IPS-15b (cell line): ENCODE data around the gene EIF3A.
A peak's percentile ranks its signal among the peaks of the same experiment; 100 is the strongest.
"Not testable (repeated sequence)": the region's sequence is repeated elsewhere in the genome, so short reads cannot be mapped to it uniquely, and the experiment has no call there.

Experiments used
- H3K27me3 ChIP-seq: one replicate; pipeline ENCODE4 v1.6.1; 2013; ENCODE audit warnings: low read length; ENCODE audit not compliant: control insufficient read depth, insufficient read depth
- H3K36me3 ChIP-seq: one replicate; pipeline ENCODE4 v1.6.1; 2013; ENCODE audit warnings: low read length; ENCODE audit not compliant: control insufficient read depth, insufficient read depth
- H3K4me1 ChIP-seq: one replicate; pipeline ENCODE4 v1.6.1; 2013; ENCODE audit warnings: mild to moderate bottlenecking, low read length; ENCODE audit not compliant: control insufficient read depth, insufficient read depth
- H3K4me3 ChIP-seq: one replicate; pipeline ENCODE4 v1.5.1; 2013; ENCODE audit warnings: low read depth, low read length
- H3K9ac ChIP-seq: one replicate; pipeline ENCODE4 v1.6.1; 2013; ENCODE audit warnings: low read depth, mild to moderate bottlenecking, low read length
- H3K9me3 ChIP-seq: one replicate; pipeline ENCODE4 v1.6.1; 2013; ENCODE audit warnings: mild to moderate bottlenecking, low read length; ENCODE audit not compliant: control insufficient read depth, insufficient read depth

Gene EIF3A

DNA sequence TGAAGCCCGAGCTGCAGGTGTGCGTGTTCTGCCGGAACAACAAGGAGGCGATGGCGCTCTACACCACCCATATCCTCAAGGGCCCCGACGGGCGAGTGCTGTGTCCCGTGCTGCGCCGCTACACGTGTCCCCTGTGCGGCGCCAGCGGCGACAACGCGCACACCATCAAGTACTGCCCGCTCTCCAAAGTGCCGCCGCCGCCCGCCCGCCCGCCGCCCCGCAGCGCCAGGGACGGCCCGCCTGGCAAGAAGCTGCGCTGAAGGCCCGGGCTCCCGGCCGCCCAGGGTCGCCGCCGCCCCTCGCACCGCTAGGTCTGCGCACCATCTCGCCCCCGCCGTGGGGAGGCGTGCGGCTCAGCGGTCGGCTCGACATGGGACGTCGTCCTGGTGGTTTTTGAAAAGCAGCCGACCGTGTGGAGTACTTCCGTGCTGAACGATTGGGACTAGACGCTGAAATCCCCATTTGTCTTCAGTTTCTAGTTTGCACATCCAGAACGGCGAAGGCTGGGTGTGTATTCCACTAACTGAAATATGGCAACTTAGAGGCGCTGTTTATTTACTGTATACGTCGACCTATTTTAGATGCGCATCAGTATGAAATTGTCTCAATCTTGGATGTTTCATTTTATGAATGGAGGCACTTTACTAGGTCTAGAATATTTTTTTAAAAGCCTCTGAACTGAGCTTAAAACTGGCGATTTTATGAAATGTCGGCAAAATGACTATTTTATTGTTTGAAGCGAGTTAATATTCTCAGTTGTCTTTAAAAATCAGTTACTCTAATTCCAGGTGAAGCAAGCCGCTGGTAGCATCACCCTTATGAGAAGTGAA lies 50.0 kb downstream of the EIF3A start:
- Histone ChIP-seq H3K9me3 (no peaks in the 10 kb centered on the region), H3K4me3 (peak overlapping the region; percentile 69), H3K4me1 (peaks cover 4% of the 10 kb centered on the region), H3K36me3 (peaks cover 10% of the 10 kb centered on the region), H3K9ac (no peak overlapping the region), H3K27me3 (no peaks in the 10 kb centered on the region)

DNA sequence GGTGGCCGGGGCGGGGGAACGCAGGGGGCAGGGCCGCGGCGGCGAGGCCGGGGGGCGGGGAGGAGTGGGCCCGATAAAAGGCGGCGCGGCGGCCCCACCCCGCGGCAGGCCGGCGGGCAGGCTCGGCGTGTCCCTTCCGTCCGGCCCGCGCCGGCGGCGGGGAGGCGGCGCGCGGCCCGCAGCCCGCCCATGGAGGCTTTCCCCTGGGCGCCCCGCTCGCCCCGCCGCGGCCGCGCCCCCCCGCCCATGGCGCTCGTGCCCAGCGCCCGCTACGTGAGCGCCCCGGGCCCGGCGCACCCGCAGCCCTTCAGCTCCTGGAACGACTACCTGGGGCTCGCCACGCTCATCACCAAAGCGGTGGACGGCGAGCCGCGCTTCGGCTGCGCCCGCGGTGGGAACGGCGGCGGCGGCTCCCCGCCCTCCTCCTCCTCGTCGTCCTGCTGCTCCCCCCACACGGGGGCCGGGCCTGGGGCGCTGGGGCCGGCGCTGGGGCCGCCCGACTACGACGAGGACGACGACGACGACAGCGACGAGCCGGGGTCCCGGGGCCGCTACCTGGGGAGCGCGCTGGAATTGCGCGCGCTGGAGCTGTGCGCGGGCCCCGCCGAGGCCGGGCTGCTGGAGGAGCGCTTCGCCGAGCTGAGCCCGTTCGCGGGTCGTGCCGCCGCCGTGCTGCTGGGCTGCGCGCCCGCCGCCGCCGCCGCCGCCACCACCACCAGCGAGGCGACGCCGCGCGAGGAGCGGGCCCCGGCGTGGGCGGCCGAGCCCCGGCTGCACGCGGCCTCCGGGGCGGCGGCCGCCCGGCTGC lies 50.8 kb downstream of the EIF3A start, which contains the start of gene NANOS1:
Gene NANOS1, plus strand, starts transcription at position 102 of the 808 bp plus-strand sequence. Its CDS starts 88 bp downstream, at position 190.
- Histone ChIP-seq H3K9ac (no peak within 1 kb of the TSS), H3K4me3 (peak within 1 kb of the TSS; percentile 69), H3K9me3 (no peaks in the 10 kb centered on the region), H3K4me1 (peaks cover 4% of the 10 kb centered on the region), H3K27me3 (no peaks in the 10 kb centered on the region), H3K36me3 (peaks cover 10% of the 10 kb centered on the region)

DNA sequence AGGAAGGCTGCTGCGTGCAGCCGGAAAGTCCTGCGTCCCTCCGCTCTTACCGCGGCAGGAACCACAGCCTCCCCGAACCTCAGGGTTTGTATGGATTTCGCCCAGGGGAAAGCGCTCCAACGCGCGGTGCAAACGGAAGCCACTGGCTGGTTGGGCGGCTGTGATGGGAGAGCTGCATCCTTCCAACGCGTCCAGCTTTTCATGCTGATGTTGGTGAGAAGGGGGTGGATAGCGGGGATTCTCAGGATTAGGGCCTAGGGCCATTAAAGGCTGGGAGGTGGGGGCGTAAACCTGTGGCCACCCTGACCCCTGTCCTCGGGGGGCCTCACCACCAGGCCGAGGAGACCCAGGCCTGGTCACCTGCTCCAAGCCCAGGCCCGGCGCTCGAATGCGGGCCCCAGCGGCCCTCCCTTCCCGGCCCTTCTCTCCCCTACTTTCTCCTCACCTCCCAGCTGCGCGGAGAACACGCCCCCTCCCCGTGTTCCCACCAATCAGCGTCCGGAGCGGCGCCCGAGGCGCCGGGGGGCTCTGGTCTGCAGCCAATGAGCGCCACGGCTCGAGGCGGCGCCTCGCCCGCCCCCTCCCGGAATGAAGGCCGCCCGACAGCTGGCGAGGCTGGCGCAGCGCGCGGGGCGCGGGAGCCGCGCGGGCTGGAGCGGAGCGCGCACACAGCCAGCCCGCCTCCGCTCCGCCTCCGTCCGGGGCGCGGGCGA lies 51.6 kb downstream of the EIF3A start:
- peak overlapping the region; percentile 63 for H3K4me3 ChIP-seq
- H3K4me1 ChIP-seq: peaks cover 4% of the 10 kb centered on the region
- H3K9ac ChIP-seq: no peak overlapping the region
- no peaks in the 10 kb centered on the region for H3K9me3 ChIP-seq
- H3K27me3 ChIP-seq: no peaks in the 10 kb centered on the region
- H3K36me3 ChIP-seq: peaks cover 4% of the 10 kb centered on the region

DNA sequence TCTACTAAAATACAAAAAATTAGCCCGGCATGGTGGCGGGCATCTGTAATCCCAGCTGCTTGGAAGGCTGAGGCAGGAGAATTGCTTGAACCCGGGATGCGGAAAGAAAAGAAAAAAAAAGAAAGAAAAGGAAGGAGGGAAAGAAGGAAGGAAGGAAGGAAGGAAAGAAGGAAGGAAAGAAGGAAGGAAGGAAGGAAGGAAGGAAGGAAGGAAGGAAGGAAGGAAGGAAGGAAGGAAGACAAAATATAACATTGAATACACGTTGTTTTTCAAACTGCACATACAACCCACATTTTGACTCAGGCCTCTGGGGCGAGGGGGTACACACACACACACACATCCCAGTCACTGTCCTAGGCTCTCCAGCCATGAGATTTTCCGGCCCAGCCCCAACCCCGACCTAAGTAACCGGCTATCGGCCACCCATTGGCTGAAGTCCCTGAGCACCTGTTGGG lies 52.1 kb downstream of the EIF3A start:
- peak overlapping the region; percentile 63 for H3K4me3 ChIP-seq
- not testable (repeated sequence) for H3K36me3 ChIP-seq, H3K9me3 ChIP-seq, H3K9ac ChIP-seq, H3K27me3 ChIP-seq, H3K4me1 ChIP-seq

DNA sequence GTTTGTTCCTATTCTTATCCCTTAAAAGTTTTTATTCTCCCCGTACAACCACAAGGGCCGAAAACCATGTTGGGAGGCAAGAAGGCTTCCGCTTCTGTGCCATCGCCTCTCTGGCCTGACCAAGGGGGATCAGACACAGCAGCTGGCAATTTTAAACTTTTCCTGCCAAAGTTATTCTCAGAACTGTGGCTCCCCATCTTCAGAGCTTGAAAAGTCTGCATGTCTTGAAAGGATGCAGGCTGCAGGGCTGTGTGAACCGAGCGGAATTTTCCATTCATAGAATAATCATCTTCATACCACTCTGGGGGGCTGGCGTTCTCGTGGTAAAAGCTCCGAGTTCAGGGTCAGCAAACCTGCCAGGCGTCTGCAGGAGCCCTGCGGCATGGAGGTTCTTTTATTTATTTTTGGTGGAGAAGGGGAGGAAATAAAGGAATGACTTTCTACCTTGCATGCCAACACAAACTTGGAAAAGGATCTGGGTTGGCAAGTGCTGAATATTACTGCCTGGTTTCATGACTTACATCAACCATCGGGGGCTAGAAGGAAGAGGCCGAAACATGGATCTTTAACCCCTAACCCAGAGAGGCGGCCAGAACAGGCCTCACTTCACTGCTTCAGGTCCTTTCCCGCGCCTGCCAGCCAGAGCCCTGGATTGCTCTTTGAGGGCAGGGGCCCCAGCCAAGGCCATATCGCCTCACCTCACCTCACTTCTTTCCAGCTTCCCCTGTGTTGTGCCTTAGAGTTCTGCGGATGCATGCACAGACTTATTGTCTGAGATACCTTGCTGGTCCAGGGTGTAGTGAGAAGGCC lies 54.1 kb downstream of the EIF3A start:
- Histone ChIP-seq H3K4me1 (peaks cover 12% of the 10 kb centered on the region), H3K9ac (no peak overlapping the region), H3K36me3 (no peaks in the 10 kb centered on the region), H3K4me3 (no peak overlapping the region), H3K27me3 (no peaks in the 10 kb centered on the region), H3K9me3 (no peaks in the 10 kb centered on the region)

DNA sequence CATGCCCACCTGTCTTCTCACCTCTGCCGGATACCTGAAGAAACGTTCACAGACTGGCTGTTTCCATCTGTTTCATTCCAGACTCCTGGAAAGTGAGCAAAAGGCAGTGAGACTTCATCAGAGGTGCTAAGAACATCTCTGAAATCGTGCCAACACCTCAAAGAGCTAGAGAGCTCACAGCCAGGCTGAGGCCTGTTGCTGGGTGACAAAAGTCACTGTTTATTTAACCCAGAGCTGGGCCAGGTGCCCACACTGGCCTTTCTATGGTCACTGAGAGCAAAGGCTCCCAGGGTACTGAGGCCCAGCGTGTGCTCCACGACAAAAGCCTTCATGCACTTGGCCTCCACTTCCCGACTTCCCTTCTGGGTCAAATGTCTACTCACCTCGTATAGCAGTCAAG lies 54.8 kb downstream of the EIF3A start:
- H3K9me3 ChIP-seq: no peaks in the 10 kb centered on the region
- H3K36me3 ChIP-seq: no peaks in the 10 kb centered on the region
- no peaks in the 10 kb centered on the region for H3K27me3 ChIP-seq
- no peak overlapping the region for H3K9ac ChIP-seq
- peaks cover 11% of the 10 kb centered on the region for H3K4me1 ChIP-seq
- H3K4me3 ChIP-seq: no peak overlapping the region

DNA sequence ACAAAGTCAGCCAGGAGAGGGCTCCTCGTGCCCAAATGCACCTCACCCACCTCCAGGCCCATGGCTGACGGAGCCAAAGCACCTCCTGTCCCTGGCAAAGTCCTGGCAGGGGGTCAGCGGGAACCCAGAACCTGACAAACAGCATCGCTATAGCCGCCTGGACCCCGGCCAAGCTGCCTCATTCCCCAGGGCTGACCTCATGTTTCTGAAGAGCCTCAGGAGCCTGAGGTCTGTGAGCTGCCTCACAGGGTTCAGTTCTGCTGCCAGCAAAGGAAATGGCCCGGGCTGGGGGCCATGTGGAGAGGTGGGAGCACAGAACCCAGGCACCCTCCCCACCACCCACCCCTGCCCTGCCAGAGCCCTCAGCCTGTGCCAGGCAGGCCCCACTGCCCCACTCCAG lies 55.3 kb downstream of the EIF3A start:
- Histone ChIP-seq H3K27me3 (no peaks in the 10 kb centered on the region), H3K4me1 (peaks cover 10% of the 10 kb centered on the region), H3K9ac (no peak overlapping the region), H3K9me3 (no peaks in the 10 kb centered on the region), H3K36me3 (no peaks in the 10 kb centered on the region), H3K4me3 (no peak overlapping the region)

DNA sequence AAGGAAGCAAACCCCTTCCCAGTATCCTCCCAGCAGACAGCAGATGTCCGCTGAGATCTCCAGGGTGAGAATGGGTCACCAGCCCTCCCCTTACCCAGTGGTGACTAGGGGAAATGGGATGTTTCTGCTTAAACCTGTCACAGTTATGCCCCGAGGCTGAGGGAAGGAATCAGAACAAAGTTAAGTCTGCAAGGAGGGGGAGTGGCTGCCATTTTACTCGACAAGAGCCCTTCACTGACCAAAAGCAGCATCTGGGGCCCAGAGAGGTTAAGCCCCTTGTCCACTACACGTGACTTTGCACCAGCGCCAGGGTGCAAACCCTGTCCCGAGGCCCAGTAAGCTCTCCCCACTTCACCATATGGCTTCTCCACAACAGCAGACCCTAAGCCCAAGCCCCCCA lies 55.7 kb downstream of the EIF3A start:
- Histone ChIP-seq H3K4me1 (peaks cover 10% of the 10 kb centered on the region), H3K36me3 (no peaks in the 10 kb centered on the region), H3K9me3 (no peaks in the 10 kb centered on the region), H3K9ac (no peak overlapping the region), H3K4me3 (no peak overlapping the region), H3K27me3 (no peaks in the 10 kb centered on the region)

DNA sequence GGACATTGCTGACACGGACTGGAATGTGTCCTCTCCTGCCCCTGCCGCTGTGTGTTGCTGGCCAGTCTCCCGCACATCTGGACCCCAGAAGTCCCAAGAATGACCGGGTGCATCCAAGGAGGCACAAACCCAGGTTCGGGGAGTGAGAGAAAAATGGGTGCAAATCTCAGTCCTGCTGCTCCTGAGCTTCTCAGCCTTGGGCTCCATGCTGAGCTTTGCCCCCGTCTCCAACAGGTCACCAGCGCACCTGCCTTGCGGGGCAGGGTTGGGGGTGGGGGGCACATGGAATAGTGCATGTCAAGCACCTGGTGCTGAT lies 57.1 kb downstream of the EIF3A start:
- H3K9ac ChIP-seq: no peak overlapping the region
- H3K36me3 ChIP-seq: no peaks in the 10 kb centered on the region
- H3K4me3 ChIP-seq: no peak overlapping the region
- no peaks in the 10 kb centered on the region for H3K9me3 ChIP-seq
- H3K4me1 ChIP-seq: peaks cover 10% of the 10 kb centered on the region
- H3K27me3 ChIP-seq: no peaks in the 10 kb centered on the region

DNA sequence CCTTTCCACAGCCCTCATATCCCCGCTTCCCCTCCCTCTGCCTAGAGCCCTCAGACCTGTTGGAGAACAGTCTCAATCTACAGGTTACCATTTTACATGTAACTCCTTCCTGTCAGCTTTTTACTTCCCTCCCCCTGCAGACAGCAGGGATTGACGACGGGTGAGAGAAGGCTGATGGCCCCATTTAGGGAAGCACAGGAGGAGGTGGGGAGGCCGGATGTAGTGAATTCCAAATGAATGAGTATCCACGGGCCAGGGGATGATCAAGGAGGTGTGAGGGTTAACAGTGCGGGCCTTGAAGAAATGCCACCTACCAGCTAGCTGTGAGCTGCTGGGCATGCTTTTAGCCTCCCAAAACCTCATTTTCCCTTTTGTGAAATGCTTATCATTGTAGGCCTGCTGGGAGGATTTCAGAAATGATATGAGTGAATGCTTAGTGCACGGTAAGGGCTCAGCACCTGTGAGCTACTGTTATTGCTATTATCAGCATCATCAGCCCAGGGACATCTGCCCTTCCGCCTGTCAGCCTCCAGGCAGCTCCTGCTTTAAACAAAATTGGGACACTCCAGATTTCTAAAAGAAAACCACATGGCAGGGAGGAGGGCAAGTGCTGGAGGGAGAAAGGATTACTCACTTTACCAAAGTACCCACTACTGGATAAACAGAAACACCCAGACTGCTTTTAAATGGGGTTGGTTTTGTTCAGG lies 57.6 kb downstream of the EIF3A start:
- Histone ChIP-seq H3K27me3 (no peaks in the 10 kb centered on the region), H3K4me3 (no peak overlapping the region), H3K9ac (no peak overlapping the region), H3K9me3 (no peaks in the 10 kb centered on the region), H3K36me3 (no peaks in the 10 kb centered on the region), H3K4me1 (peaks cover 10% of the 10 kb centered on the region)

DNA sequence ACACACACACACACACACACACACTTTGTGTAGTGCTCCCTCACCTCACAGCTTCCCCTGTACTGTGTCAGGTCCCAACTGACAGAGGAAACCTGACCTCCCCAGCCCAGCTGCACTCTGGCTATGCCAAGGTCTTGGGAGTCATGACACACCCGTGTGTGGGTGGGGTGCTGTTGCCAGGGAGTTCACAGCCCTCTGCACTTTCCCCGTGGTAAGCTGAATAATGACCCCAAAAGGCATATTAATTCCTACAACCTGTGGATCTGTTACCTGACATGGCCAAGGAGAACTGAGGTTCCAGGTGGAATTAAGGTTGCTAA lies 60.0 kb downstream of the EIF3A start:
- no peaks in the 10 kb centered on the region for H3K36me3 ChIP-seq
- H3K9ac ChIP-seq: no peak overlapping the region
- no peak overlapping the region for H3K4me3 ChIP-seq
- H3K27me3 ChIP-seq: no peaks in the 10 kb centered on the region
- peaks cover 10% of the 10 kb centered on the region for H3K4me1 ChIP-seq
- H3K9me3 ChIP-seq: no peaks in the 10 kb centered on the region
